Skin of body (tissue), 2 donors: ENCODE data around the gene SPPL2B. TPM values are rescaled to one million over a fixed set of nuclear protein-coding genes. Genes with fewer than 3 reads are reported as not detected.

Experiments used
- DNase-seq: peaks from one replicate; lab custom pipeline; 2025; lab: John Stamatoyannopoulos, UW
- total RNA-seq: library from RNA; depleted of rRNA; stranded (reverse); fragments of >200 nt; gene quantifications from one replicate; pipeline ENCODE4 v1.2.3, GENCODE V29; 2014

Gene SPPL2B
- total RNA-seq, 1 donor from 2014 or later = 23.6 TPM

- no peak for DNase-seq
These were observed 25.9 kb upstream of the SPPL2B start for GRCh38 chr19:2302319-2303210.

GRCh38 chr19:2303211-2303798, 25.2 kb upstream of the SPPL2B start:
- no peak for DNase-seq

GRCh38 chr19:2305452-2306280, 22.8 kb upstream of the SPPL2B start:
- DNase-seq = no peak

- DNase-seq = no peak
These were observed 22.1 kb upstream of the SPPL2B start for GRCh38 chr19:2306281-2306806.

GRCh38 chr19:2306971-2307370, 21.5 kb upstream of the SPPL2B start:
- no peak for DNase-seq

- DNase-seq = no peak
These were observed 20.9 kb upstream of the SPPL2B start for GRCh38 chr19:2307518-2308012.

GRCh38 chr19:2308114-2308556, 20.3 kb upstream of the SPPL2B start, which contains the start of gene LINGO3:
TSS of gene LINGO3 (minus strand) at chr19:2308154. CDS start at chr19:2291776, 16,378 bp downstream.
- DNase-seq = no peak

- DNase-seq = no peak
These were observed 18.6 kb upstream of the SPPL2B start for GRCh38 chr19:2309734-2310362.

GRCh38 chr19:2311093-2311492, 17.4 kb upstream of the SPPL2B start:
- no peak for DNase-seq

- DNase-seq = no peak
These were observed 15.5 kb upstream of the SPPL2B start for GRCh38 chr19:2312820-2313501.

- DNase-seq = no peak
These were observed 13.2 kb upstream of the SPPL2B start for GRCh38 chr19:2315121-2315817.

GRCh38 chr19:2315818-2316353, 12.6 kb upstream of the SPPL2B start:
- no peak for DNase-seq

- no peak for DNase-seq
These were observed 11.2 kb upstream of the SPPL2B start for GRCh38 chr19:2317300-2317699.

GRCh38 chr19:2317756-2318155, 10.7 kb upstream of the SPPL2B start:
- DNase-seq = no peak

- DNase-seq = no peak
These were observed 9.6 kb upstream of the SPPL2B start for GRCh38 chr19:2318923-2319322.

GRCh38 chr19:2319551-2319950, 8.9 kb upstream of the SPPL2B start:
- no peak for DNase-seq

- no peak for DNase-seq
These were observed 8.4 kb upstream of the SPPL2B start for GRCh38 chr19:2320049-2320448.

- DNase-seq = no peak
These were observed 7.5 kb upstream of the SPPL2B start for GRCh38 chr19:2320939-2321338.

- DNase-seq = no peak
These were observed 6.8 kb upstream of the SPPL2B start for GRCh38 chr19:2321565-2322283.
